SK-N-DZ (cell line): Measurements from ENCODE around the gene MUC2.

Experiments used
- DNase-seq: peaks from one replicate; pipeline ENCODE4 v3.0.0-alpha.2; 2015; ENCODE audit warnings: low spot score

MUC2 gene

GRCh38 chr11:1071571-1072115 is 3.0 kb upstream of the MUC2 start:
- no peak for DNase-seq

DNA sequence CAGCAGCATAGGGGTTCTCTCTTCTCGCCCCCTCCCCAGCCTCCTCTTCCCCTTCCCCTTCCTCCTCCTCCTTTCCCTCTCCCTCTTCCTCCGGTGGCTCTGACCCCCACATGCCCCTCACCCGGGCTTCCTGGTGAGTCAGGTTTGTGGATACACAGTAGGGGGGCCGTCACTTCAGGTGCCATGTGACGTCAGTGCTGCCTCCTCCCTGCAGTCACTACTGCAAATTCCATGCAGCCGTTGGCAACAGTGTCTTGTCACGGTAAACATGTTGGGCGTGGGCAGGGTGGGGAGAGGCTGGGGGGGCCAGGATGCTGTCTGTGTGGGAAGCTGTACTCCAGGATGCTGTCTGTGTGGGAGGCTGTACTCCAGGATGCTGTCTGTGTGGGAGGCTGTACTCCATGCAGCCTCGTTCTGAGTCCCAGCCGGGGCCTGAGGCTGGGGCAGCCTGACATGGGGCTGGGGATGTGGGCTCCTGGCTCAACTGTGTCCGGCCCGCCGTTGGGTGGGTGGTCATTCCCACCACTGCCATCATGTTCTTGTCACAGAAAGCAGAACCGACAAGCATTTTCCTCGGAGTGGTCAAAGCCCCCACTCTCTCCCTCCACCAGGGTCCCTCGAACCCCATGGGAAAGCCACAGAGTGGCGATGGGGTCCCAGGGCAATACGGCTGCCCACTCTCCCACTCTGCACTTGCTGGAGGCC is 2.4 kb upstream of the MUC2 start:
- DNase-seq = no peak

- DNase-seq = no peak
Observed at GRCh38 chr11:1072821-1073231, 1.8 kb upstream of the MUC2 start.

DNA sequence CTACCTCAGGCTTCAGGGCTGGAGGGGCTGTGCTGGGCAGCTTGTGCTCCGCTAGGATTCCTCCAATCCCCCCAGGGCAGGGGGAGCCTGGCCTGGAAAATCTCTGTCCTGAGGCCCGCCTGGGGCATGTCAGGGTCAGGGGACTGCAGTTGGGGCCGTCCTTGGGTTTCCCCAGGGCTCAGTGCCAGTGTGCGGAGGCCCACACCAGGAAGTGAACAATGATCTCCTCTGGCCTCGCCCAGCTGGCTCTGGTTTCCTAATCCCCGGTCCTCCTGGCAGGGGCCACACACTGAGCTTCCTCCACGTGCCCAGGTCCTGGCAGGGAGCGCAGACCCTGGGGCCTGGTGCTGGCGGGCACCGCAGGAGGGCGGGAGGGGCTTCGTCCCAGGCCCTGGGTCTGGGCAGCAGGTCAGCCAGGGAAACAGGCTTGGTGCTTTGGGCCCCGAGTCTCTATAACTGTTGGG is 1.4 kb upstream of the MUC2 start:
- no peak for DNase-seq

DNA sequence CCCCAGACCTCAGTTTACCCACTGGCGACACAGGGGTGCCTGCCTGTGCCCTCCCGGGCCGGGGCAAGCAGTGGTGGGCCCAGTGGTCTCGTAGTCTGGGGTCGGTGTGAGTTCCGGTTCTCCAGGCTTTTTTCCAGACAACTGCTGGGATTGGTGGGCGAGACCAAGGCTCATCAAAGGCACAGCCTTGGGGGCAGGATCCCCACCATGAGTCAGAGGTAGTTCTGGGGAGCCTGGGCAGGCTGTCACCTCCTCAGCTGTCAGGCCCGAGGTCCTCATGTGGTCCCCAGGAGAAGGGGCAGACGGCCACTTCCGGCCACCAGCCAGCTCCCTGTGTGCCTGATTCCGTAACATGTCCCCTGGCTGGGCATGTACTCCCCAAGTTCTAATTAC is 827 bp upstream of the MUC2 start:
- no peak for DNase-seq

DNA sequence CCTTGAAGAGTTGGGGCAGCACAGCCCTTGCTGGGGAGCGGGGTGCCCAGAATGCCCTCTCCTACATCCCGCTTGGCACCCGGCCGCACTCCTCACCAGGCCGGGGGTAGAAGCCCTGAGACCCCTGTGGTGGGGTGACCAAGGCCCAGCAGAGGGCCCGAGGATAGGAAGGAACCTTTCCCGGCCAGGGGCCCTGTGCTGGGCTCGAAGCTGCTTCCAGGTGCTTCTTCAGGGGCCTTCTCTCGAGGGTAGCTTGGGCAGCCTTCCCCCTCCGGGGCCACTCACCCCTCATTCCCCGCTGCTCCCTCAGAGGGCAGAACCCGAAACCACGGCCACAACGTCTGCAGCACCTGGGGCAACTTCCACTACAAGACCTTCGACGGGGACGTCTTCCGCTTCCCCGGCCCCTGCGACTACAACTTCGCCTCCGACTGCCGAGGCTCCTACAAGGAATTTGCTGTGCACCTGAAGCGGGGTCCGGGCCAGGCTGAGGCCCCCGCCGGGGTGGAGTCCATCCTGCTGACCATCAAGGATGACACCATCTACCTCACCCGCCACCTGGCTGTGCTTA is 752 bp downstream of the MUC2 start:
- no peak for DNase-seq

DNA sequence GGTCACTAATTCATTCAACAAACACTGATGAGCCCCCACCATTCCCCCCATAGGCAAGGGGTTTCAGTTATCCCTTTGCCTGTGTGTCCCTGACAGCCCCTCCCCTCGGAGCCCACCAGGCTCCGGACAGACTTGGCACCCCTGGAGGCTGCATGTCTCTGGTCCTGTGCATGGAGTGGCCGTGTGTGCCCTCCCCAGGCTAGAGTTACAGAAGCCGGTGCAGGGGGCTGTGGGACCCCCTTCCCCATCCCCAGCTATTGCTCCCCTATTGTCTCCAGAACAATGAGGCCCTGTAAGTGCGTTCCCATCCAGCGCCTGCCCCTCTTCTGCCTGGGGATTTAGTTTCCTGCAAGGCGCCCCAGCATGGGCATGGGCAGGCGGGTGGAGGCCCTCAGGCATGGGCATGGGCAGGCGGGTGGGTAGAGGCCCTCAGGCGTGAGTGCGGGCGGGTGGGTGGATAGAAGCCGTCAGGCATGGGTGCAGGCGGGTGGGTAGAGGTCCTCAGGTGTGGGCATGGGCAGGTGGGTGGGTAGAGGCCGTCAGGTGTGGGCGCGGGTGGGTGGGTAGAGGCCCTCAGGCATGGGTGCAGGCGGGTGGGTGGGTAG is 1.5 kb downstream of the MUC2 start:
- DNase-seq = no peak

DNA sequence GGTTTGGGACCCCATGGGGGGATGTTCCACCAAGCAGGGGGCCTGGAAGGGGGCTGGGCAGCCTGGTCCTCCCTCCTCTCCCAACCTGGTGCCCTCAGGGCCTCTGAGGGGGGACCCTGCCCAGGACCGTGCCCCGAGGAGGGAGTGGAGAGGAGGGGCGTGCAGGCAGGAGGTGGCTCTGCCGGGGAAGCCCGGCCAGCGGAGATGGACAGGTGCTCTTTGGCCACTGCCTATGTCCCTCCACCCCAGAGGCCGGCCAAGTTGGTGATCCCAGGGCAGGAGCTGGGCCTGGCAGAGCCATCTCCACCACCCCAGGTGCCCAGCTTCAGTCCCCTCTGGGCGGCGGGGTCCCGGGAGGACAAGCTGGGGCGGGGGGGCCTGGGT is 2.4 kb downstream of the MUC2 start:
- DNase-seq = no peak

DNA sequence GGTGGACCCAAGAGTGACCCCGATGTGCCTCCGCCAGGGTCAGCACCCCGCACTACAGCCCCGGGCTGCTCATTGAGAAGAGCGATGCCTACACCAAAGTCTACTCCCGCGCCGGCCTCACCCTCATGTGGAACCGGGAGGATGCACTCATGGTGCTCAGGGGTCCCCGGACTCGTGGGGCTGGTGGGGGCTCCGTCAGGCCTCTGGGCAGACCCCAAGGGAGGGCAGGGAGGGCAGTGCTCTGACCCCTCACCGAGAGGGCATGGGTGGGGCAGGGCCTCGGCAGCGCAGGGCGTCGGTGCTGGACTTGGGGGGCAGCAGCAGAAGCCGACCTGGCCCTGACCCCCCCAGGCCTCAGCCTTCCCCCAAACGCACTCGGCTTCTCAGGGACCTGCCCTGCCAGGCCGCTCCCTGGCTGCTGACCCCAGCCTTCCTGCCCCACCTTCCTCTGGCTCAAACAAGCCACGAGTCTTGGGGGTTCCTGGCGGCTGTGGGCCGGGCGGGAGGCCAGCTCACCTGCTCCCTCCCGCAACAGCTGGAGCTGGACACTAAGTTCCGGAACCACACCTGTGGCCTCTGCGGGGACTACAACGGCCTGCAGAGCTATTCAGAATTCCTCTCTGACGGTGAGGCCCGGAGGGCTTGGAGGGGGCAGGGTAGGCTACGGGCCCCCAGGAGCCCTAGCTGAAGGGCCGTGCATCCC is 2.9 kb downstream of the MUC2 start:
- no peak for DNase-seq

DNA sequence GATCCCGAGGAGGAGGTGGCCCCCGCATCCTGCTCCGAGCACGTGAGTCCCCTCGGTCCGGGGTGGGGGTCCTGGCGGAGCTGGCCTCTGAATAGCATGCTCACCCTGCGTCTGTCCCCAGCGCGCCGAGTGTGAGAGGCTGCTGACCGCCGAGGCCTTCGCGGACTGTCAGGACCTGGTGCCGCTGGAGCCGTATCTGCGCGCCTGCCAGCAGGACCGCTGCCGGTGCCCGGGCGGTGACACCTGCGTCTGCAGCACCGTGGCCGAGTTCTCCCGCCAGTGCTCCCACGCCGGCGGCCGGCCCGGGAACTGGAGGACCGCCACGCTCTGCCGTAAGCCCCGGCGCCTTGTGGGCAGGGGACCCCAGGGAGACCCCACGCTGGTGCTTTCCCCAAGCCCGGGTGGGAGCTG is 3.5 kb downstream of the MUC2 start:
- DNase-seq = no peak

GRCh38 chr11:1081601-1082311 is 7.1 kb downstream of the MUC2 start:
- no peak for DNase-seq

GRCh38 chr11:1082346-1082727 is 7.7 kb downstream of the MUC2 start:
- no peak for DNase-seq

DNA sequence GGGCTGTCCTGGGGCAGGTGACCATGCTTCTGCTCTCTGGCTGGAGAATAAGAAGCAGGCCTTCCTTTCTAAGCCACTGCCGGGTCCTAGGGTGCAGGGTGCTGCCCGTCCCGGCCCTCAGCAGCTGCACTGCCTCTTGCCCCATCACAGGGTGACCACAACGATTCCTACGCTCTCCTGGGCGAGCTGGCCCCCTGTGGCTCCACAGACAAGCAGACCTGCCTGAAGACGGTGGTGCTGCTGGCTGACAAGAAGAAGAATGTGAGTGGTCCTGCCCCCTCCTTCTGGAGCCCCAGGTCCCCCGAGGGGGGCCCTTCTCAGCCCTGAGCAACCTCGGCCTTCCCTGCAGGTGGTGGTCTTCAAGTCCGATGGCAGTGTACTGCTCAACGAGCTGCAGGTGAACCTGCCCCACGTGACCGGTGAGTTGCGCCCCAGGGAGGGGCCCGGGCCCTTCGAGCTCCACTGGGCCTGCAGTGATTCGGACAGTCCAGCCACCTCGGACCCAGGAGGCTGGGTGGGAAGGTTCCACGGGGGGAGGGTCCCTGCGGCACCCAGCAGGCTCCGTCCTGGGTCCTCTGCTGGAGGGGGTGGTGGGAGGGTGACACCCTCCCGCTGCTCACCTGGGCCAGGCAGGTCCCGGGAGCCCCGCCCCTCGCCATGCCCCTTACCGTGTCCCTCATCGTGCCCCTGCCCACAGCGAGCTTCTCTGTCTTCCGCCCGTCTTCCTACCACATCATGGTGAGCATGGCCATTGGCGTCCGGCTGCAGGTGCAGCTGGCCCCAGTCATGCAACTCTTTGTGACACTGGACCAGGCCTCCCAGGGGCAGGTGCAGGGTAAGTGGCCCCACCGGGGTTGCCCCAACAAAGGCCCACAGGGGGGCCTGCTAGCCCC is 8.3 kb downstream of the MUC2 start:
- DNase-seq = no peak

DNA sequence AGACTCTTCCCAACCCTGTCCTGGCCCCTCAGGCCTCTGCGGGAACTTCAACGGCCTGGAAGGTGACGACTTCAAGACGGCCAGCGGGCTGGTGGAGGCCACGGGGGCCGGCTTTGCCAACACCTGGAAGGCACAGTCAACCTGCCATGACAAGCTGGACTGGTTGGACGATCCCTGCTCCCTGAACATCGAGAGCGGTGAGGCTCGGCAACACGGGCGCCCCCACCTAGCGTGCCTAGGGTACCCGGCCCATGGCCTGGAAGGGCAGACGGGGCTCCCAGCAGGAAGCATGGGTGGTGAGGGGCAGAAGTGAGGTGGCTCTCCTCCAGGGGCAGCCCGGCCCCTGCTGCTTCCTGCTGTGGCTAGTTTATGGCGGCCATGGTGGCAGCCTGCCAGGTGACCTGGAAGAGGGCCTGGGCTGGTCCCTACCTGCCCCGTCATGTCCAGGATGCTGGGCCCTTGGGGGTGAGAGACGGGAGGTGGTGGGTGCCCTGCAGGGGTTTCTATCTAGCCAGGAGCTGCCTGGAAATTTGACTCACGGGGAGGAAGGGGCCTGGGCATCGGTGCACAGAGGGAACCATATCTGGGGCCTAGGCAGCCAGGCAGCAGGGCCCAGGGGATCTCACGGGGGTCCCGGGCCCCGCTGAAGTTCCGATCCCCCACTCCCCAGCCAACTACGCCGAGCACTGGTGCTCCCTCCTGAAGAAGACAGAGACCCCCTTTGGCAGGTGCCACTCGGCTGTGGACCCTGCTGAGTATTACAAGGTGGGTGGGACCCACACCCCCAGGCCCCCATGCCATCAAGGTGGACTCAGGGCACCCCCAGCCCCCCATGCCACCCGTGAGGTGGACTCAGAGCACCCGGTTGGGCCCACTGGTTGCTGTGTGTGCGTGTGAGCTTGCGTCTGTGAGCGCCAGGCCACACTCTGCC is 9.2 kb downstream of the MUC2 start:
- no peak for DNase-seq

- DNase-seq = no peak
Observed at GRCh38 chr11:1084561-1085439, 10.1 kb downstream of the MUC2 start.

DNA sequence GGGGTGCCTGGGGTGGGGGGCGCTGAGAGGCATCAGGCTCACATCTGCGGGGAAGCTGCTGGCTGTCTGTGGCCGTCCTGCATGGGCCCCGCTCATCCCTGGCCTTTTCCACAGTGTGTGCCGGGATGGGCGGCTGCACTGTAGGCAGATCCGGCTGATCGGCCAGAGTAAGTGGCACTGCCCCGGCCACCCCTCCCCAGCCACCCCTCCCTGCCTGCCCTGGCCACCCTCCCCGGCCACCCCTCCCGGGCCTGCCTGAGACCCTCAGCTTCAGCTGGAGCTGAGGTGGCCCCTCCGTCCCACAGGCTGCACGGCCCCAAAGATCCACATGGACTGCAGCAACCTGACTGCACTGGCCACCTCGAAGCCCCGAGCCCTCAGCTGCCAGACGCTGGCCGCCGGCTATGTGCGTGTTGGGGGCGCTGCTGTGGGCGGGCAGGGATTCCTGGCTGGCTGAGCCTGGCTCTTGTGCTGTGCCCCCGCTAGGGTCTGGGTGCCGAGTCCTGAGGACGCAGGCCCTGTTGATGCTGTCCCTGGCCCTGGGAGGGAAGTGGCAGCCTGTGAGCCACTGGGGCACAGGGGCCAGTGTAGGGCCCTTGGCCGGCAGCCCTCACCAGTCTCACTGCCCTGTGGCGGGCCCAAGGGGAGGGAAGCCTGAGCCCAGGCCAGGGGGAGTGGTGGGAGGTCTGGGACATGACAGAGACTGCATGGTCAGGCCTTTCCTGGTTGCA is 10.9 kb downstream of the MUC2 start:
- no peak for DNase-seq

DNA sequence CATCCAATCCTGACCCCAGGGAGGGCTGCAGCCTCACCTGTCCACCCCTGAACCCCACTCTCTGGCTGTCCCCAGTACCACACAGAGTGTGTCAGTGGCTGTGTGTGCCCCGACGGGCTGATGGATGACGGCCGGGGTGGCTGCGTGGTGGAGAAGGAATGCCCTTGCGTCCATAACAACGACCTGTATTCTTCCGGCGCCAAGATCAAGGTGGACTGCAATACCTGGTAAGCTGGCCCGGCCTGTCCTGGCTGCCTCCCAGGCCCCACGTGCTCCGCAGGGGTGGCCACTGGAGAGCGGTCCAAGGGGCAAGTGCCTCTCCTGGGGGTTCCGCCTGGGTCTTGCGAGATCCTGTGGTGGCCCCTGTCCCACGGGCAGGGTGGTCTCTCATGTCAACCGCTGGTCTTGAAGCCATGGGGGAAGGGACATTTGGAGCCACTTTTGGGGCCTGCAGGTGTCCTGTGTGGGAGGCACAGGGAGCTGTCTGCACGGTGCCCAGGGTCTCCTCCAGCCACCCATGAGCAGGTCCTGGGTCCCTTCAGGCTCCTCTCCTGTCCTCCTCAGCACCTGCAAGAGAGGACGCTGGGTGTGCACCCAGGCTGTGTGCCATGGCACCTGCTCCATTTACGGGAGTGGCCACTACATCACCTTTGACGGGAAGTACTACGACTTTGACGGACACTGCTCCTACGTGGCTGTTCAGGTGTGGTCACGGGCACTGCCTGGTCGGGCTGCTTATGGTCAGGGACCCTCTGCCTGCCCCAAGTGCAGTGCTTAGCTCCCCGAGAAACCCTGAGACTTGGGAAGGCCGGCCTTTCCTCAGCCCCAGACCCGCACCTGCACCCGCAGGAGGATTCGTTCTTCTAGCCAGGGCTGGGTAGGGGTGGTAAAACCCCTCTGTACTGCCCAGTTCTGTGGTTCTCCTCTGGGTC is 11.8 kb downstream of the MUC2 start:
- no peak for DNase-seq
